Ishikawa (cell line): Measurements from ENCODE around the gene STATH.

Source experiments
- CEBPB ChIP-seq: IDR thresholded peaks from 2 replicates; pipeline ENCODE4 v1.6.1; 2012
- CREB1 ChIP-seq: IDR thresholded peaks from 2 replicates; pipeline ENCODE4 v1.6.1; 2012; ENCODE audit warnings: low read depth
- EGR1 ChIP-seq: IDR thresholded peaks from 2 replicates; pipeline ENCODE4 v1.6.1; 2012
- EP300 ChIP-seq: IDR thresholded peaks from 2 replicates; pipeline ENCODE4 v1.6.1; 2012; ENCODE audit warnings: borderline replicate concordance
- FOXM1 ChIP-seq: IDR thresholded peaks from 2 replicates; pipeline ENCODE4 v1.6.1; 2012; ENCODE audit warnings: low read depth, borderline replicate concordance
- MAX ChIP-seq: IDR thresholded peaks from 2 replicates; pipeline ENCODE4 v1.6.1; 2012
- NFIC ChIP-seq: IDR thresholded peaks from 2 replicates; pipeline ENCODE4 v1.6.1; 2012
- RAD21 ChIP-seq: IDR thresholded peaks from 2 replicates; pipeline ENCODE4 v1.6.1; 2012; ENCODE audit warnings: low read depth
- REST ChIP-seq: IDR thresholded peaks from 2 replicates; pipeline ENCODE4 v1.6.1; 2012; ENCODE audit warnings: low read depth, mild to moderate bottlenecking
- TAF1 ChIP-seq: IDR thresholded peaks from 2 replicates; pipeline ENCODE4 v1.6.1; 2012; ENCODE audit warnings: low read depth, mild to moderate bottlenecking
- TCF12 ChIP-seq: IDR thresholded peaks from 2 replicates; pipeline ENCODE4 v1.6.1; 2012; ENCODE audit warnings: low read depth
- TEAD4 ChIP-seq: IDR thresholded peaks from 2 replicates; pipeline ENCODE4 v1.6.1; 2012
- YY1 ChIP-seq: IDR thresholded peaks from 2 replicates; pipeline ENCODE4 v1.6.1; 2012; ENCODE audit warnings: low read depth
- ZBTB7A ChIP-seq: IDR thresholded peaks from 2 replicates; pipeline ENCODE4 v1.6.1; 2012; ENCODE audit warnings: low read depth
- TF ChIP-seq, protein P1 (sequence below): IDR thresholded peaks from 2 replicates; pipeline ENCODE4 v1.6.1; 2012

Gene STATH

DNA sequence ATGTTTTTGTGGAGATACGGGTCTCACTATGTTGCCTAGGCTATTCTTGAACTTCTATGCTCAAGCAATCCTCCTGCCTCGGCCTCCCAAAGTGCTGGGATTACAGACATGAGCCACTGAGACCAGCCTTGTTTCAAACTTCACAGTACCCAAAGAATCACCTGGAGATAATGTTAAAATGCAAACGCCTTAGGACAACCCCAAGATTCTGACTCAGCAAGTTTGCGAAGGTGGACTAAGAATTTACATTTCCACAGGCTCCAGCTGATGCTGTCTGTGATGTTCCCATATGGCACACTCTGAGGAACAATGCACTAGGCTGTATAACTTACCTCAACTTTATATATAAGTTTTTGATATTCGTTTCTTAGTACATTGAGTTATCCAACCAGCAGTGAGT, 984 bp upstream of the STATH start:
- TF ChIP-seq CEBPB = no peak
- no peak for TF ChIP-seq REST
- no peak for TF ChIP-seq EP300
- TF ChIP-seq TEAD4 = no peak
- no peak for TF ChIP-seq MAX
- TF ChIP-seq FOXM1 = no peak
- no peak for TF ChIP-seq RAD21
- TF ChIP-seq, protein P1, sequence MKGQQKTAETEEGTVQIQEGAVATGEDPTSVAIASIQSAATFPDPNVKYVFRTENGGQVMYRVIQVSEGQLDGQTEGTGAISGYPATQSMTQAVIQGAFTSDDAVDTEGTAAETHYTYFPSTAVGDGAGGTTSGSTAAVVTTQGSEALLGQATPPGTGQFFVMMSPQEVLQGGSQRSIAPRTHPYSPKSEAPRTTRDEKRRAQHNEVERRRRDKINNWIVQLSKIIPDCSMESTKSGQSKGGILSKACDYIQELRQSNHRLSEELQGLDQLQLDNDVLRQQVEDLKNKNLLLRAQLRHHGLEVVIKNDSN = no peak
- no peak for TF ChIP-seq EGR1
- TF ChIP-seq TCF12 = no peak
- TF ChIP-seq TAF1 = no peak
- no peak for TF ChIP-seq YY1
- TF ChIP-seq CREB1 = no peak
- TF ChIP-seq NFIC = no peak
- no peak for TF ChIP-seq ZBTB7A

DNA sequence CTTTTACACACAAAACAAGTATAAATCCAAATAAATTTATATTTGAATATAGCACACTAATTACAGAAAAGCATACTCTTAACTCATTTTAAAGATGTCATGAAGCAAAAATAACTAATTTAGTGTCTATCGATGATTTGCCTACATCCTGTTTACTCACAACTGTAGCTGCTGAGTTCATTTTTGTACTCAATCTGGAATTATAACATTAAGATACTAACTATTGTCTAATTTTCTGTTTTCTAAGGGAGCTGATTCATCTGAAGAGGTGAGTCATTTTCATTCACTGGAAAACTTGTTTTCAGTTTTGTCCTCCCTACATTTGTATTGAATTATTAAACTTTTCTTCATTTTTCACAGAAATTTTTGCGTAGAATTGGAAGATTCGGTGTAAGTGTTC, 3.7 kb downstream of the STATH start:
- TF ChIP-seq CREB1 (no peak), CEBPB (no peak), RAD21 (no peak), EGR1 (no peak), NFIC (no peak), MAX (no peak), TAF1 (no peak), ZBTB7A (no peak), TEAD4 (no peak), TCF12 (no peak)
- TF ChIP-seq, protein P1 = no peak

DNA sequence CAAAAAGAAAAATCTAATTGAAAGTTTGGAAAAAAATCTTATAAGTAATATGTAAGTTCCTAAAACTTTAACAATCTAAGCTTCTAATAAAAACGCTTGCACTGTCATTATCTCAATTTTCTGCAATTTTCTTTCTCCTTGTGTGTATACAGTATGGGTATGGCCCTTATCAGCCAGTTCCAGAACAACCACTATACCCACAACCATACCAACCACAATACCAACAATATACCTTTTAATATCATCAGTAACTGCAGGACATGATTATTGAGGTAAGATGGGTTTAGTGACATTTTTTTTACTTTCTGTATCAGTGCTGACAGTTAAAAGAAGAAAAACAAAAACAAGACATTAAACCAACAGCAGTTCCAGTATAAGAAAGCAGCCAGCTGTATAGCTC, 4.9 kb downstream of the STATH start:
- TF ChIP-seq REST = no peak
- no peak for TF ChIP-seq ZBTB7A
- no peak for TF ChIP-seq TCF12
- no peak for TF ChIP-seq TAF1
- TF ChIP-seq YY1 = no peak
- no peak for TF ChIP-seq CREB1
- no peak for TF ChIP-seq EGR1

- TF ChIP-seq FOXM1 (no peak), REST (no peak), TCF12 (no peak), ZBTB7A (no peak), EGR1 (no peak), CREB1 (no peak), EP300 (no peak), CEBPB (no peak), TEAD4 (no peak), TAF1 (no peak), YY1 (no peak), NFIC (no peak), RAD21 (no peak), MAX (no peak)
- TF ChIP-seq, protein P1 = no peak
These were observed 6.7 kb downstream of the STATH start for GRCh38 chr4:70002507-70002906.
